Vagina (tissue), 2 donors: ENCODE results near the gene CUL9. TPM values are rescaled to one million over a fixed set of nuclear protein-coding genes. Genes with fewer than 3 reads are reported as not detected.

Source experiments
- DNase-seq, 2 donors: peaks; one replicate each; pipeline ENCODE4 v3.0.0-alpha.2; 2017; ENCODE audit errors: extremely low spot score in 2 of 2
- H3K27ac ChIP-seq: fragments of 200-600 bp; sonication (generic); one replicate; pipeline ENCODE4 v1.5.1; 2019
- H3K27me3 ChIP-seq: fragments of 200-600 bp; sonication (generic); one replicate; pipeline ENCODE4 v1.5.1; 2019
- H3K36me3 ChIP-seq, 2 donors: fragments of 200-600 bp; sonication (generic); one replicate each; pipeline ENCODE4 v1.5.1; 2017 to 2019
- H3K4me1 ChIP-seq: fragments of 200-600 bp; sonication (generic); one replicate; pipeline ENCODE4 v1.5.1; 2019
- H3K4me3 ChIP-seq, 2 donors: fragments of 200-600 bp; sonication (generic); 1 replicate in 1 of 2; 2 replicates in 1 of 2; pipeline ENCODE4 v1.5.1; 2016 to 2019
- H3K9me3 ChIP-seq: fragments of 200-600 bp; sonication (generic); one replicate; pipeline ENCODE4 v1.5.1; 2019
- POLR2A ChIP-seq, 2 donors: fragments of 450-650 bp; IDR thresholded peaks; one replicate each; pipeline ENCODE4 v1.6.1; 2017; ENCODE audit warnings: antibody characterized with exemption in 2 of 2, mild to moderate bottlenecking in 2 of 2, moderate library complexity in 2 of 2
- POLR2AphosphoS5 ChIP-seq, 2 donors: sonication (generic); formaldehyde crosslinking; IDR thresholded peaks; one replicate each; pipeline ENCODE4 v1.9.0; 2017; ENCODE audit warnings: antibody characterized with exemption in 2 of 2, mild to moderate bottlenecking in 2 of 2, low read depth in 1 of 2; ENCODE audit not compliant: insufficient read depth in 1 of 2
- intact Hi-C: fragments of 100-400 bp; cut with DNase I; formaldehyde crosslinking; loops from one replicate; pipeline ENCODE4 v1.15.1; 2023
- total RNA-seq: library from RNA; depleted of rRNA; stranded (reverse); fragments of >200 nt; gene quantifications from one replicate; pipeline ENCODE4 v1.2.3, GENCODE V29; 2016
- TF ChIP-seq, protein P1 (sequence below), 3 experiments: fragments of 450-650 bp in 2 of 3; fragments of 200-600 bp in 1 of 3; sonication (generic) in 1 of 3; IDR thresholded peaks; one replicate each; pipeline ENCODE4 v1.5.1; 2017 to 2019; ENCODE audit warnings: antibody characterized with exemption in 3 of 3, mild to moderate bottlenecking in 2 of 3, moderate library complexity in 2 of 3

Gene CUL9
- total RNA-seq, 1 donor from 2014 or later, result 49.1 TPM

GRCh38 chr6:43215066-43215465 lies 33.1 kb downstream of the CUL9 start:
- intact Hi-C loops, result no loop called here
- no peaks in the 10 kb centered on the region for H3K27me3 ChIP-seq
- H3K36me3 ChIP-seq, result peaks cover 0 to 21% of the 10 kb centered on the region in 2 donors
- DNase-seq, result no peak
- no peak for TF ChIP-seq POLR2AphosphoS5 (IDR thresholded peaks at IDR 0.05; ENCODE audit: insufficient read depth in 1 of 2, low read depth in 1 of 2)
- TF ChIP-seq, protein P1, sequence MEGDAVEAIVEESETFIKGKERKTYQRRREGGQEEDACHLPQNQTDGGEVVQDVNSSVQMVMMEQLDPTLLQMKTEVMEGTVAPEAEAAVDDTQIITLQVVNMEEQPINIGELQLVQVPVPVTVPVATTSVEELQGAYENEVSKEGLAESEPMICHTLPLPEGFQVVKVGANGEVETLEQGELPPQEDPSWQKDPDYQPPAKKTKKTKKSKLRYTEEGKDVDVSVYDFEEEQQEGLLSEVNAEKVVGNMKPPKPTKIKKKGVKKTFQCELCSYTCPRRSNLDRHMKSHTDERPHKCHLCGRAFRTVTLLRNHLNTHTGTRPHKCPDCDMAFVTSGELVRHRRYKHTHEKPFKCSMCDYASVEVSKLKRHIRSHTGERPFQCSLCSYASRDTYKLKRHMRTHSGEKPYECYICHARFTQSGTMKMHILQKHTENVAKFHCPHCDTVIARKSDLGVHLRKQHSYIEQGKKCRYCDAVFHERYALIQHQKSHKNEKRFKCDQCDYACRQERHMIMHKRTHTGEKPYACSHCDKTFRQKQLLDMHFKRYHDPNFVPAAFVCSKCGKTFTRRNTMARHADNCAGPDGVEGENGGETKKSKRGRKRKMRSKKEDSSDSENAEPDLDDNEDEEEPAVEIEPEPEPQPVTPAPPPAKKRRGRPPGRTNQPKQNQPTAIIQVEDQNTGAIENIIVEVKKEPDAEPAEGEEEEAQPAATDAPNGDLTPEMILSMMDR (IDR thresholded peaks at IDR 0.05), result no peak
- TF ChIP-seq POLR2A (IDR thresholded peaks at IDR 0.05), result no peak
- H3K27ac ChIP-seq, result no peak overlapping the region
- no peaks in the 10 kb centered on the region for H3K9me3 ChIP-seq
- no peaks in the 10 kb centered on the region for H3K4me1 ChIP-seq
- H3K4me3 ChIP-seq, result no peak overlapping the region

DNA sequence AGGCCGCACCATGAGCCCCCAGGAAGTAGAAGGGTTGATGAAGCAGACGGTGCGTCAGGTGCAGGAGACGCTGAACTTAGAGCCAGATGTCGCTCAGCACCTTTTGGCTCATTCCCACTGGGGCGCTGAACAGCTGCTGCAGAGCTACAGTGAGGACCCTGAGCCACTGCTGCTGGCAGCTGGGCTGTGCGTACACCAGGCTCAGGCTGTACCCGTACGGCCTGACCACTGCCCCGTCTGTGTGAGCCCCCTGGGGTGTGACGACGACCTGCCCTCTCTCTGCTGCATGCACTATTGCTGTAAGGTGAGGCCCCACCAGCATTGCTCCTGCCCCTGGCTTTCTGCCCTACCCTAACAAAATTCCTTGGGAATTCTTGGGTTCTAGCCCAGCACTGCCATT lies 34.2 kb downstream of the CUL9 start:
- Histone ChIP-seq H3K9me3 (no peaks in the 10 kb centered on the region), H3K4me3 (no peak overlapping the region), H3K27me3 (no peaks in the 10 kb centered on the region), H3K36me3 (peaks cover 0 to 28% of the 10 kb centered on the region in 2 donors), H3K27ac (no peak overlapping the region), H3K4me1 (no peaks in the 10 kb centered on the region)
- DNase-seq, result no peak
- intact Hi-C loops, result no loop called here
- TF ChIP-seq, protein P1 (IDR thresholded peaks at IDR 0.05), result no peak
- TF ChIP-seq POLR2A (IDR thresholded peaks at IDR 0.05) (no peak), POLR2AphosphoS5 (IDR thresholded peaks at IDR 0.05; ENCODE audit: insufficient read depth in 1 of 2, low read depth in 1 of 2) (no peak)

- peaks cover 0 to 28% of the 10 kb centered on the region in 2 donors for H3K36me3 ChIP-seq
- H3K4me3 ChIP-seq, result no peak overlapping the region
- no peak overlapping the region for H3K27ac ChIP-seq
- H3K4me1 ChIP-seq, result no peaks in the 10 kb centered on the region
- H3K9me3 ChIP-seq, result no peaks in the 10 kb centered on the region
- TF ChIP-seq POLR2AphosphoS5 (IDR thresholded peaks at IDR 0.05; ENCODE audit: insufficient read depth in 1 of 2, low read depth in 1 of 2), result no peak
- TF ChIP-seq, protein P1 (IDR thresholded peaks at IDR 0.05), result no peak
- no peak for TF ChIP-seq POLR2A (IDR thresholded peaks at IDR 0.05)
- no peak for DNase-seq
- intact Hi-C loops, result no loop called here
- no peaks in the 10 kb centered on the region for H3K27me3 ChIP-seq
These were observed 35.4 kb downstream of the CUL9 start for GRCh38 chr6:43217351-43217750.

DNA sequence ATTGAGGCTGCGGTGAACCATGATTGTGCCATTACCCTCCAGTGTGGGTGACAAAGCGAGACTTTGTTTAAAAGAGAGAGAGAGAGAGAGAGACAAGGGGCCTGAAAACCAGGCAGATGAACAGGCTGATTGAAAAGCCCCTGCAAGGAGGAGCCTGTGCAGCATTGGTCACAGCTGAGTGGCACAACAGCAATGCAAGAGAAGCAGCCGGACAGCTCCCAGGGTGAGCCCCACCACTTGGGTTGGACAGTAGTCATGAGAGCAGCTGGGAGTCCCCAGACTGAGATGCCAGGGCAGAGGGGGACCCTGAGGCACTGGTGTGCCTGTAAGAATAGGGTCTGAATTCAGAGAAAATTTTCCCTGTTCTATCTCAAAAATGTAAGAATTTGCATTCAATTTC lies 37.1 kb downstream of the CUL9 start:
- Histone ChIP-seq H3K27me3 (no peaks in the 10 kb centered on the region), H3K27ac (no peak overlapping the region), H3K36me3 (peaks cover 0 to 36% of the 10 kb centered on the region in 2 donors), H3K9me3 (no peaks in the 10 kb centered on the region), H3K4me3 (no peak overlapping the region), H3K4me1 (no peaks in the 10 kb centered on the region)
- intact Hi-C loops, result no loop called here
- no peak for DNase-seq
- TF ChIP-seq, protein P1 (IDR thresholded peaks at IDR 0.05), result no peak
- no peak for TF ChIP-seq POLR2AphosphoS5 (IDR thresholded peaks at IDR 0.05; ENCODE audit: insufficient read depth in 1 of 2, low read depth in 1 of 2)
- TF ChIP-seq POLR2A (IDR thresholded peaks at IDR 0.05), result no peak

GRCh38 chr6:43219814-43220213 lies 37.8 kb downstream of the CUL9 start:
- TF ChIP-seq, protein P1 (IDR thresholded peaks at IDR 0.05), result no peak
- TF ChIP-seq POLR2A (IDR thresholded peaks at IDR 0.05) (no peak), POLR2AphosphoS5 (IDR thresholded peaks at IDR 0.05; ENCODE audit: insufficient read depth in 1 of 2, low read depth in 1 of 2) (no peak)
- Histone ChIP-seq H3K4me3 (no peak overlapping the region), H3K4me1 (no peaks in the 10 kb centered on the region), H3K27ac (no peak overlapping the region), H3K9me3 (no peaks in the 10 kb centered on the region), H3K27me3 (no peaks in the 10 kb centered on the region), H3K36me3 (peaks cover 0 to 43% of the 10 kb centered on the region in 2 donors)
- no peak for DNase-seq
- intact Hi-C loops, result no loop called here
